DOHH2 (cell line): ENCODE results near the gene COMMD7.

Experiments
- H3F3A ChIP-seq: fragments of 200-600 bp; sonication (generic), shearing (Covaris generic); 2 replicates; pipeline ENCODE4 v1.6.0; 2016; ENCODE audit warnings: antibody characterized with exemption, mild to moderate bottlenecking; ENCODE audit not compliant: control insufficient read depth, insufficient read depth
- H3K27ac ChIP-seq: fragments of 200-600 bp; sonication (generic); 2 replicates; pipeline ENCODE4 v1.5.1; 2014; ENCODE audit warnings: low read depth, mild to moderate bottlenecking, low read length, moderate library complexity
- H3K27me3 ChIP-seq: fragments of 200-600 bp; sonication (generic); 2 replicates; pipeline ENCODE4 v1.6.1; 2014; ENCODE audit warnings: mild to moderate bottlenecking, low read length, mixed read lengths; ENCODE audit not compliant: control insufficient read depth
- H3K36me3 ChIP-seq: fragments of 200-600 bp; sonication (generic); 2 replicates; pipeline ENCODE4 v1.6.1; 2014; ENCODE audit warnings: mild to moderate bottlenecking, low read length, moderate library complexity, mixed read lengths; ENCODE audit not compliant: control insufficient read depth
- H3K4me1 ChIP-seq: fragments of 200-600 bp; sonication (generic); 2 replicates; pipeline ENCODE4 v1.6.1; 2014; ENCODE audit warnings: mild to moderate bottlenecking, low read length, mixed read lengths; ENCODE audit not compliant: control insufficient read depth
- H3K4me2 ChIP-seq: fragments of 200-600 bp; sonication (generic); 2 replicates; pipeline ENCODE4 v1.6.0; 2014; ENCODE audit warnings: mild to moderate bottlenecking, low read length, moderate library complexity
- H3K4me3 ChIP-seq: fragments of 200-600 bp; sonication (generic); 2 replicates; pipeline ENCODE4 v1.5.1; 2014; ENCODE audit warnings: mild to moderate bottlenecking, low read length, mixed read lengths
- H3K79me2 ChIP-seq: fragments of 200-600 bp; sonication (generic); 2 replicates; pipeline ENCODE4 v1.6.1; 2014; ENCODE audit warnings: mild to moderate bottlenecking, low read length, mixed read lengths; ENCODE audit not compliant: control insufficient read depth
- H3K9me2 ChIP-seq: fragments of 200-600 bp; sonication (generic); replicated peaks from 2 replicates; pipeline ENCODE4 v1.6.1; 2014; ENCODE audit warnings: mild to moderate bottlenecking, low read length, mixed read lengths; ENCODE audit not compliant: control insufficient read depth
- H3K9me3 ChIP-seq: fragments of 200-600 bp; sonication (generic); 2 replicates; pipeline ENCODE4 v1.6.1; 2014; ENCODE audit warnings: antibody characterized with exemption, low read length, mixed read lengths; ENCODE audit not compliant: control insufficient read depth, insufficient read depth
- H4K20me1 ChIP-seq: fragments of 200-600 bp; sonication (generic); 2 replicates; pipeline ENCODE4 v1.6.0; 2014; ENCODE audit warnings: low read depth, mild to moderate bottlenecking, antibody characterized with exemption, low read length, moderate library complexity; ENCODE audit not compliant: control insufficient read depth, insufficient read depth
- EZH2phosphoT487 ChIP-seq: fragments of 200-600 bp; sonication (generic); IDR thresholded peaks from 2 replicates; pipeline ENCODE4 v1.6.1; 2017; ENCODE audit warnings: borderline replicate concordance, mild to moderate bottlenecking, antibody characterized with exemption, low read length, moderate library complexity, mixed read lengths
- TF ChIP-seq, protein P1 (sequence below): fragments of 200-600 bp; sonication (generic); IDR thresholded peaks from one replicate; pipeline ENCODE4 v1.5.1; 2014; ENCODE audit warnings: antibody characterized with exemption, mild to moderate bottlenecking, low read depth, low read length; ENCODE audit not compliant: poor library complexity, severe bottlenecking

Gene COMMD7

DNA sequence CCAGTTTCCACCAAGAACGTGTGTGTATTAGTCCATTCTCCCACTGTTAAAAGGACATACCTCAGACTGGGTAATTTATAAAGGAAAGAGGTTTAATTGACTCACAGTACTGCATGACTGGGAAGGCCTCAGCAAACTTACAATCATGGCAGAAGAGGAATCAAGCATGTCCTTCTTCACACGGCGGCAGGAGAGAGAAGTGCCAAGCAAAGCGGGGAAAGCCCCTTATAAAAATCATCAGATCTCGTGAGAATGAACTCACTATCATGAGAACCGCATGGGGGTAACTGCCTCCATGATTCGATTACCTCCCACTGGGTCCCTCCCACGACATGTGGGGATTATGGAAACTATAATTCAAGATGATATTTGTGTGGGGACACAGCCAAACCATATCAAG, 82.6 kb downstream of the COMMD7 start:
- H3K9me2 ChIP-seq = no peaks in the 10 kb centered on the region

DNA sequence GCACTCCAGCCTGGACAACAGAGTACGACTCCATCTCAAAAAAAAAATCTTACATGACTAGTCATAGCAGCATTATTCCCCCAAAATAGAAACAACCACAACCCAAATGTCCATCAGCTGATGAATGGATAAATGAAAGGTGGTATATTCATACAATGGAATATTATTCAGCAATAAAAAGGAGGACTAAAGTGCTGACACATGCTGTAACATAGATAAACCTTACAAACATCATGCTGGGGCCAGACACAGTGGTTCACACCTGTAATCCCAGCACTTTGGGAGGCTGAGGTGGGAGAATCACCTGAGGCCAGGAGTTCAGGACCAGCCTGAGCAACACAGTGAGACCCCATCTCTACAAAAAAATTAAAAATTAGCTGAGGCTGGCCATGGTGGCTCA, 86.4 kb downstream of the COMMD7 start:
- Histone ChIP-seq H3F3A (no peaks in the 10 kb centered on the region), H3K9me2 (no peaks in the 10 kb centered on the region), H3K4me2 (no peak overlapping the region), H4K20me1 (no peaks in the 10 kb centered on the region), H3K36me3 (no peaks in the 10 kb centered on the region), H3K27ac (no peak overlapping the region), H3K27me3 (no peaks in the 10 kb centered on the region), H3K9me3 (peaks cover 2% of the 10 kb centered on the region; the same call in 1 of the 2 replicates), H3K4me3 (no peak overlapping the region), H3K79me2 (no peaks in the 10 kb centered on the region), H3K4me1 (peaks cover 5% of the 10 kb centered on the region)
- TF ChIP-seq, protein P1, sequence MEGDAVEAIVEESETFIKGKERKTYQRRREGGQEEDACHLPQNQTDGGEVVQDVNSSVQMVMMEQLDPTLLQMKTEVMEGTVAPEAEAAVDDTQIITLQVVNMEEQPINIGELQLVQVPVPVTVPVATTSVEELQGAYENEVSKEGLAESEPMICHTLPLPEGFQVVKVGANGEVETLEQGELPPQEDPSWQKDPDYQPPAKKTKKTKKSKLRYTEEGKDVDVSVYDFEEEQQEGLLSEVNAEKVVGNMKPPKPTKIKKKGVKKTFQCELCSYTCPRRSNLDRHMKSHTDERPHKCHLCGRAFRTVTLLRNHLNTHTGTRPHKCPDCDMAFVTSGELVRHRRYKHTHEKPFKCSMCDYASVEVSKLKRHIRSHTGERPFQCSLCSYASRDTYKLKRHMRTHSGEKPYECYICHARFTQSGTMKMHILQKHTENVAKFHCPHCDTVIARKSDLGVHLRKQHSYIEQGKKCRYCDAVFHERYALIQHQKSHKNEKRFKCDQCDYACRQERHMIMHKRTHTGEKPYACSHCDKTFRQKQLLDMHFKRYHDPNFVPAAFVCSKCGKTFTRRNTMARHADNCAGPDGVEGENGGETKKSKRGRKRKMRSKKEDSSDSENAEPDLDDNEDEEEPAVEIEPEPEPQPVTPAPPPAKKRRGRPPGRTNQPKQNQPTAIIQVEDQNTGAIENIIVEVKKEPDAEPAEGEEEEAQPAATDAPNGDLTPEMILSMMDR = no peak
- TF ChIP-seq EZH2phosphoT487 = no peak

More for the DNA sequence above, 82.6 kb downstream of the COMMD7 start:
- H3K27me3 ChIP-seq = no peaks in the 10 kb centered on the region
- H3K27ac ChIP-seq = no peak overlapping the region
- H3K9me3 ChIP-seq = peaks cover 2% of the 10 kb centered on the region; the same call in 1 of the 2 replicates
- no peaks in the 10 kb centered on the region for H4K20me1 ChIP-seq
- peaks cover 10% of the 10 kb centered on the region for H3K4me1 ChIP-seq
- no peaks in the 10 kb centered on the region for H3F3A ChIP-seq
- no peaks in the 10 kb centered on the region for H3K79me2 ChIP-seq
- TF ChIP-seq, protein P1 = no peak
- TF ChIP-seq EZH2phosphoT487 = no peak
- H3K36me3 ChIP-seq = no peaks in the 10 kb centered on the region
- no peak overlapping the region for H3K4me3 ChIP-seq
- no peak overlapping the region for H3K4me2 ChIP-seq

DNA sequence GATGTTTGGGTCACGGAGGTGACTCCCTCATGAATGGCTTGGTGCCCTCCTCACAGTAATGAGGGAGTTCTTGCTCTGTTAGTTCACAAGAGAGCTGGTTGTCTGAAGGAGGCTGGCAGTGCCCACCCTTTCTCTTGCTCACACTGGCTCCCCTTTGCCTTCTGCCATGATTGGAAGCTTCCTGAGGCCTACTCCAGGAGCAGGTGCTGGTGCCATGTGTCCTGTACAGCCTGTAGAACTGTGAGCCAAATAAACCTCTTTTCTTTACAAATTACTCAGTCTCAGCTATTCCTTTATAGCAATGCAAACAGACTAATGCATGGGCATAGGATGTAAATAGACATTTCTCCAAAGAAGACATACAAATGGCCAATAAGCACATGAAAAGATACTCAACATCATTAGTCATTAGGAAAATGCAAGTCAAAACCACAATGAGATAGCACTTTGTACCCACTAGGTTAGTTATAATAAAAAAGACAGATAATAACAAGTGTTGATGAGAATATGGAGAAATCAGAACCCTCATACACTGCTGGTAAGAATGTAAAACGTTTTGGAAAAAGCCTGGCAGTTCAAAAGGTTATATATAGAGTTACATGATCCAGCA, 87.3 kb downstream of the COMMD7 start:
- H3K79me2 ChIP-seq = no peaks in the 10 kb centered on the region
- H4K20me1 ChIP-seq = no peaks in the 10 kb centered on the region
- no peaks in the 10 kb centered on the region for H3K36me3 ChIP-seq
- H3K27me3 ChIP-seq = no peaks in the 10 kb centered on the region
- H3F3A ChIP-seq = no peaks in the 10 kb centered on the region
- peaks cover 5% of the 10 kb centered on the region for H3K4me1 ChIP-seq
- no peak for TF ChIP-seq EZH2phosphoT487
- TF ChIP-seq, protein P1 = no peak
- H3K4me3 ChIP-seq = no peak overlapping the region
- peaks cover 2% of the 10 kb centered on the region; the same call in 1 of the 2 replicates for H3K9me3 ChIP-seq
- H3K4me2 ChIP-seq = no peak overlapping the region
- no peak overlapping the region for H3K27ac ChIP-seq
- no peaks in the 10 kb centered on the region for H3K9me2 ChIP-seq
